SK-N-MC (cell line): ENCODE data around the gene ABI3BP.

Source experiments
- DNase-seq: peaks from one replicate; pipeline ENCODE4 v3.0.0-alpha.2; 2011; ENCODE audit warnings: low read depth, low spot score
- H3K27ac ChIP-seq: fragments of 200-600 bp; sonication (generic); 2 replicates; pipeline ENCODE4 v1.5.1; 2016; ENCODE audit warnings: mixed run types
- H3K36me3 ChIP-seq: fragments of 200-600 bp; sonication (generic); 2 replicates; pipeline ENCODE4 v1.6.1; 2017; ENCODE audit warnings: antibody characterized with exemption, low read length, mixed read lengths; ENCODE audit not compliant: insufficient read depth
- H3K4me3 ChIP-seq: fragments of 200-600 bp; sonication (generic); 2 replicates; pipeline ENCODE4 v1.5.1; 2016
- H3K9ac ChIP-seq: fragments of 200-600 bp; sonication (generic); 2 replicates; pipeline ENCODE4 v1.8.0; 2017; ENCODE audit warnings: mixed run types, mixed read lengths; ENCODE audit not compliant: insufficient read length
- H3K9me3 ChIP-seq: fragments of 200-600 bp; sonication (generic); 2 replicates; pipeline ENCODE4 v1.6.1; 2017; ENCODE audit warnings: low read depth, mild to moderate bottlenecking, antibody characterized with exemption, low read length, moderate library complexity, mixed read lengths
- EZH2 ChIP-seq: fragments of 200-600 bp; sonication (generic); IDR thresholded peaks from one replicate; pipeline ENCODE4 v1.6.1; 2017; ENCODE audit warnings: antibody characterized with exemption
- FOXP2 ChIP-seq: optimal IDR thresholded peaks from 2 replicates; pipeline ENCODE3; 2011; ENCODE audit warnings: mild to moderate bottlenecking, moderate library complexity; ENCODE audit not compliant: insufficient read depth; ENCODE audit errors: extremely low read length, control extremely low read depth
- POLR2AphosphoS5 ChIP-seq: IDR thresholded peaks from 2 replicates; pipeline ENCODE4 v1.6.1; 2012; ENCODE audit warnings: mild to moderate bottlenecking, low read depth, low read length, borderline replicate concordance

ABI3BP gene

DNA sequence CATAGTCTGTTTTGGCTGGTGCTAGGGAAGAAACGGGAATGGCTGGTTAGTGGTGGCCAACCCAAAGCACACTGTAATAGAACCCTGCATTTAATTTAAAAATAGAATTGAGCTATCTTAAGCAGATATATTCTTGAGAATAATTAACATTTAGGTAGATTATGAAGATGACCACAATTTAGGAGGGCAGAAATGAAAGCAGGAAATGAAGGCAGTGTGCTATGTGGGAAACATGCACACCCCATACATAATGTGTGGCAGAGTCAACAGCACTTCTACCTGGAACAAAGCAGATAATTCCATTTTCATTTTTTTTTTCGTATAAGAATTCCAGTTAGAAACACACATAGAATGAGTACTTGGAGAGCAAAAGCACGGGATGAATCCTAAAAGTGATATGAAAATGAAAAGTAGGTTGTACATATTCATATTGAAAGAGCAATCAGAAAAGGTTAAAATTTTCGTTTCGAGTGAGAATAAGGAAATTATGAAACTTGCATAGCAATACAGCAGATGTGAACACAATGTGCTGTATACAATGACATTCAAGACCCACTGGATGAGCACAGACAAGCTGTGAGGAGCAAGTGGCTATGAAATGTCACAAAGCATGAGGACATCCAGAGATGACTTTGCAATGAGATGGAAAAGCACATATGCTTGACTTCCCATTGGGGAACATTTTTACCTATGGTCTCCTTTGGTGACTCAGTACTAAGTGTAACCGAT lies 181.3 kb downstream of the ABI3BP start:
- TF ChIP-seq EZH2 (no peak), FOXP2 (no peak), POLR2AphosphoS5 (no peak)
- Histone ChIP-seq H3K9me3 (no peaks in the 10 kb centered on the region), H3K4me3 (no peak overlapping the region), H3K27ac (no peak overlapping the region), H3K9ac (no peak overlapping the region), H3K36me3 (no peaks in the 10 kb centered on the region)
- no peak for DNase-seq

DNA sequence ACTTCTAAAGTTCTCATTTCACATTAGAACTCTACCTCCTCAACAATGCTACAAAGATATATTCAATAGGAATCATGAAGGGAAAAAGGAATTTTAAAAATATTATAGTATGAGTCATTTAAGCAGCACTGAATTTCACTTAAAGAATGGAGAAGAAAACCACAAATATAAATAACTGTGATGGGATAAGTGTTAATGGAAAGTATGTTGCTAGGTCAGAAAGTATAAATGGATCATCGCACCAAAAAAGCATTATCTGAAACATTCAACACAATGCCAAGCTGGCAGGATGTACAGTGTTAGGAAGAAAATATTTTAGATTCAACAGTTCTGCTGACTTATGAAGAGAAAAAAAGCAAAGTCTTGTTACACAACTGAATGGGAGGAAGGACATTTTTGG lies 182.6 kb downstream of the ABI3BP start:
- no peak overlapping the region for H3K27ac ChIP-seq
- H3K9ac ChIP-seq = no peak overlapping the region
- no peaks in the 10 kb centered on the region for H3K36me3 ChIP-seq
- 0 out of 2 replicates have a peak, but pooled peaks cover 3% of the 10 kb centered on the region for H3K9me3 ChIP-seq
- DNase-seq = no peak
- no peak overlapping the region for H3K4me3 ChIP-seq
- no peak for TF ChIP-seq FOXP2
- TF ChIP-seq POLR2AphosphoS5 = no peak
- TF ChIP-seq EZH2 = no peak

DNA sequence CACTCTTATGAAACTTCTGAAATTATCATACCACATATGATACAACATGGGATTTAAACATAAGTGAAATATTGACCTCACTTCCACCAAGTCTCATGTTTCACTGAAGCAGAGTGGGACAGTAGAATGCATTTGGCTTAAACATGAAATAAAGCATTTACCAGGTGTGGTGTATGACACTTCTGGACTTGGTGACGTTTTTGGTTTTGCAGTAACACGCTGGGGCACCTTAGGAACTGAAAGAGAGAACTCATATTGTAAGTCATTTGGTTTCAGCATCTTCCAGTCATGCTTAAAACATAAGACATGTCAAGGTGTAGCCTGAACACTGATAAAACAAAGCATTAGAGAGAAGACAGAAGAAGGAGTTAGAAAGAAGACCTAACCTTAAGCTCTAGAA lies 188.6 kb downstream of the ABI3BP start:
- peak overlapping the region; percentile 88 for H3K27ac ChIP-seq
- TF ChIP-seq EZH2 (no peak), POLR2AphosphoS5 (no peak), FOXP2 (no peak)
- H3K9me3 ChIP-seq = peaks cover 3% of the 10 kb centered on the region; the same call in 1 of the 2 replicates
- DNase-seq = no peak
- no peak overlapping the region for H3K9ac ChIP-seq
- peaks cover 7% of the 10 kb centered on the region; the same call in 1 of the 2 replicates for H3K36me3 ChIP-seq
- H3K4me3 ChIP-seq = no peak overlapping the region

DNA sequence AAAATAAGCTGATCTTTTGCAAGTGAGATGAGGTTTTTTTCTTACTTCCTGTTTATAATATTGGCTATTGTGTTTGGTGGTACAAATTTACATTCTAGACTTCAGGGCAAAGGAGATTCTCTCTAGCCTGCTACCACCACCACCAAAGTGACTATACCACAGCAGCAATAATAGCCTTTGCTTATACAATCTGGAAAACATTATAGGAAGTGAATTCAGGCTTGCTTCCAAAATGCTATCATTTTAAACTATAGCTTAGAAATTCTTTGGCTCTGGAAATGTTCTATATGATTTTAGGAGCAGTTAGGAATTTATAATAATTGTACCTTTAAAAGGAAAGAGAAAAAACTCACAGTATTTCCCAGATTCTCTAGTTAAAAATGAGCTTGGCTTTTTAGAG lies 189.5 kb downstream of the ABI3BP start:
- no peak overlapping the region for H3K9ac ChIP-seq
- no peak for TF ChIP-seq FOXP2
- peak overlapping the region; percentile 88 for H3K27ac ChIP-seq
- peaks cover 7% of the 10 kb centered on the region; the same call in 1 of the 2 replicates for H3K36me3 ChIP-seq
- DNase-seq = peak; percentile 48
- peaks cover 3% of the 10 kb centered on the region; the same call in 1 of the 2 replicates for H3K9me3 ChIP-seq
- H3K4me3 ChIP-seq = peak overlapping the region; percentile 17; the same call in 1 of the 2 replicates

DNA sequence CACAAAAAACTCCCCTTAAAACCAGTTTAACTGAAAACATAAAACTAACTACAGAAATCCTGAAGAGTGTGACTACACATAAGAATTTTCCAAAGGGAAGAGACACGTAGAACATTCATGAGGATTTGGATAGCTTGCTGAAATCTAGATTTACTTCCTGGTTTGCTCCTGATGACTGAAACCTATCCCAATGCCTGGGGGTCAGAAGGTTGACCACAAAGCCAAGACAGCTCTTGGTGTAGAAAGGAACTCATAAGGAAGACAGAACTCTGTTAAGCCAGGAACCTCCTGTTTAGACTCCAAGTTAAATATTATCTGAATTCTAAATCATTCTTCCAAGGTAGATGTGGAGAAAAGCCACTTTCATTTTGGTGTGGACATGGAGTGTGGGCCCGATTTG lies 191.1 kb downstream of the ABI3BP start:
- no peak overlapping the region for H3K4me3 ChIP-seq
- H3K36me3 ChIP-seq = peaks cover 7% of the 10 kb centered on the region; the same call in 1 of the 2 replicates
- H3K27ac ChIP-seq = peak overlapping the region; percentile 37; the same call in 1 of the 2 replicates
- TF ChIP-seq POLR2AphosphoS5 = no peak
- TF ChIP-seq FOXP2 = no peak
- TF ChIP-seq EZH2 = no peak
- DNase-seq = no peak
- H3K9me3 ChIP-seq = peaks cover 3% of the 10 kb centered on the region; the same call in 1 of the 2 replicates
- no peak overlapping the region for H3K9ac ChIP-seq

DNA sequence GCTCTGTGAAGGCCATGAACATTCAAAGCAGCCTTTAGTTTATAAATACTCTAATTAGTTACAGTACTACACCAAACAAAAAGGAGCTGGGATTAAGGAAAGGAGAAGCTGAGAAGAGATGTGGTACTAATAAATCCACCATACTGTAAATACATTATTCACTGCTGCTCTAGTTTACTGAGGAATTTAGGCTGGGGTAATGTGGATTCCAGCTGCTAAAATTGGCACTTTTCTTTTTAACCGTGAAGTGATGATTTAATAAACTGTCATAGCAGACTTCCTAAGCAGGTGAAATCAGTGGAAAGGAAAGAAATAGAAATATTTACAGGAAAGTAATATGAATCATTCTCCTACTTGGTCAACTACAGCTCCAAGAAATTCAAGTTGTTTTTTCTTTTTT lies 195.2 kb downstream of the ABI3BP start:
- H3K9ac ChIP-seq = peak overlapping the region; percentile 43
- H3K27ac ChIP-seq = peak overlapping the region; percentile 91
- H3K9me3 ChIP-seq = no peaks in the 10 kb centered on the region
- H3K36me3 ChIP-seq = peaks cover 3% of the 10 kb centered on the region; the same call in 1 of the 2 replicates
- TF ChIP-seq EZH2 = no peak
- TF ChIP-seq FOXP2 = no peak
- TF ChIP-seq POLR2AphosphoS5 = no peak
- no peak for DNase-seq
- H3K4me3 ChIP-seq = peak overlapping the region; percentile 18; the same call in 1 of the 2 replicates

DNA sequence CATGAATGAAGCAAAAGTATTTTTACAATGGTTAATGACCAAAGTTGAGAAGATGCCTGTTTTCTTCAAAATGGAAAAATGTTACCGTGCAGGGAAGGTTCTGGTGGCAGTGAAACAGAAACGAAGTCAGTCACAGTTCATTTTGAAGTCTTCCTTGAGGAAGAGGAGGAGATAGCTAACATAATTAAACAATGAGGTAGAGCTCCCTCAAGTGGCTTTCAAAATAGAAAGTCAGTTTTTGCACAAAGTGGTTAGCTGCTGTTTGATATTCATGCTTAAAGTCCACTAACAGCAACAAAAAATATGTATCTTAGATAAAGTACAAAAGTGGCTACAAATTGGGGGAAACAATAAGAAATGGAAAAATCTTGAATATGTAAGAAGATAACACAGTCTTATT lies 196.7 kb downstream of the ABI3BP start:
- Histone ChIP-seq H3K4me3 (peak overlapping the region; percentile 39; the same call in 1 of the 2 replicates), H3K36me3 (peaks cover 3% of the 10 kb centered on the region; the same call in 1 of the 2 replicates), H3K9me3 (no peaks in the 10 kb centered on the region), H3K9ac (peak overlapping the region; percentile 32), H3K27ac (peak overlapping the region; percentile 91)
- TF ChIP-seq FOXP2 (no peak), EZH2 (no peak), POLR2AphosphoS5 (no peak)
- peak; percentile 35 for DNase-seq

DNA sequence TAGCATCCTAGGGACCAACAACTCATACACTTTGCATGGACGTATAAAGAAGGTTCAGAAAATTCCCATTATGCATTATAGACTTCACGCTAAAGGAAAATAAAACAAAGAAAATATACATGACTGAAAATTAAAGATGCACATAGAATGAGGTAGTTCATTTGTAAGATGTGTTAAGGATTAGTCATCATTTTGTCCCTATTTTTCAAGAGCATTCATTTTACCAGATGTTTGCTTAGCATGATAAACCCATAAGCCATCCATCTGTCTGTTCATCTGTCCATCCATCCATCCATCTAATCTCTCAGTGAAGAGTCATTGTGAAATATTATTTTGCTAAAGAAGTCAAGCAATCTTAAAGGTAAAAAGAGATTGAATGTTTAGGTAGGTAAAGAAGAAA lies 203.6 kb downstream of the ABI3BP start:
- no peak overlapping the region for H3K4me3 ChIP-seq
- H3K36me3 ChIP-seq = no peaks in the 10 kb centered on the region
- no peak overlapping the region for H3K27ac ChIP-seq
- TF ChIP-seq EZH2 = no peak
- TF ChIP-seq FOXP2 = no peak
- H3K9ac ChIP-seq = no peak overlapping the region
- H3K9me3 ChIP-seq = peaks cover 6% of the 10 kb centered on the region; the same call in 1 of the 2 replicates
- DNase-seq = no peak

DNA sequence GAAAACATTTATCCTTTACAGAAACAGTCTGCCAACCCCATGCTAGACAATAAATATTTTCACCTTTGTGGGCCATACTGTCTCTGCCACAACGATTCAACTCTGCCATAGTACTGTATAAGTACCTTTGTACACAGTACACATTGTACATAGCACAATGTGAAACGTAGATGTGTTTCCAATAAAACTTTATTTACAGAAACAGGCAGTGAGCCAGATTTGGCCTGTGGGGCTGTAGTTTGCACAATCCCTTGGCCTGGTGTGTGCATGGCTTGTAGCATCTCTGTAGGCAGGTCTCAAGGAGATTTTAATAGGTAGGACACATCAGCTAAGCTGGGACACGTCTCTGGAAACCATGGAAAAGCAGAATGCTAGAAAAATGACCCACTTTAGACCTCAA lies 209.6 kb downstream of the ABI3BP start:
- DNase-seq = no peak
- Histone ChIP-seq H3K36me3 (no peaks in the 10 kb centered on the region), H3K9ac (no peak overlapping the region), H3K27ac (no peak overlapping the region; the same call in 1 of the 2 replicates), H3K9me3 (peaks cover 6% of the 10 kb centered on the region; the same call in 1 of the 2 replicates), H3K4me3 (no peak overlapping the region)
- TF ChIP-seq EZH2 (no peak), FOXP2 (no peak), POLR2AphosphoS5 (no peak)
